GM23338 (cell line): ENCODE results near the gene APOB. TPM values are rescaled to one million over a fixed set of nuclear protein-coding genes. Genes with fewer than 3 reads are reported as not detected.

Experiments used
- ATAC-seq: fragments of 200-7000 bp; cut with Tn5 transposase; 3 replicates; pipeline ENCODE4 v1.9.1; 2020
- DNase-seq: peaks from one replicate; pipeline ENCODE4 v3.0.0-alpha.2; 2015; ENCODE audit warnings: low spot score
- H2AFZ ChIP-seq: fragments of 200-600 bp; sonication (generic); 2 replicates; pipeline ENCODE4 v1.8.0; 2016; ENCODE audit warnings: antibody characterized with exemption, mild to moderate bottlenecking, moderate library complexity
- H3F3A ChIP-seq: fragments of 200-600 bp; sonication (generic); replicated peaks from 2 replicates; pipeline ENCODE4 v1.8.0; 2017; ENCODE audit warnings: antibody characterized with exemption, mixed run types, low read depth
- H3K27ac ChIP-seq: fragments of 200-600 bp; sonication (generic); 2 replicates; pipeline ENCODE4 v1.6.1; 2016; ENCODE audit warnings: low read depth
- H3K27me3 ChIP-seq: fragments of 200-600 bp; sonication (generic); 2 replicates; pipeline ENCODE4 v1.8.0; 2016; ENCODE audit warnings: mild to moderate bottlenecking, mixed run types, moderate library complexity; ENCODE audit not compliant: insufficient read depth
- H3K36me3 ChIP-seq: fragments of 200-600 bp; sonication (generic); 2 replicates; pipeline ENCODE4 v1.8.0; 2016; ENCODE audit warnings: mild to moderate bottlenecking; ENCODE audit not compliant: insufficient read depth
- H3K4me1 ChIP-seq: fragments of 200-600 bp; sonication (generic); 2 replicates; pipeline ENCODE4 v1.8.0; 2016; ENCODE audit warnings: mild to moderate bottlenecking, moderate library complexity; ENCODE audit not compliant: insufficient read depth
- H3K4me2 ChIP-seq: fragments of 200-600 bp; sonication (generic); 2 replicates; pipeline ENCODE4 v1.7.1; 2017; ENCODE audit warnings: mixed run types
- H3K4me3 ChIP-seq: fragments of 200-600 bp; sonication (generic); 2 replicates; pipeline ENCODE4 v1.6.1; 2016; ENCODE audit warnings: mixed run types
- H3K79me2 ChIP-seq: fragments of 200-600 bp; sonication (generic); replicated peaks from 2 replicates; pipeline ENCODE4 v1.8.0; 2017; ENCODE audit warnings: mild to moderate bottlenecking; ENCODE audit not compliant: insufficient read depth
- H3K9me2 ChIP-seq: fragments of 200-600 bp; sonication (generic); 2 replicates; pipeline ENCODE4 v1.8.0; 2017; ENCODE audit not compliant: insufficient read depth
- H4K20me1 ChIP-seq: fragments of 200-600 bp; sonication (generic); replicated peaks from 2 replicates; pipeline ENCODE4 v1.8.0; 2017; ENCODE audit warnings: mild to moderate bottlenecking; ENCODE audit not compliant: insufficient read depth
- H3K27ac Mint-ChIP-seq: 2 replicates; pipeline ENCODE4 v1.8.0; 2020; ENCODE audit warnings: inconsistent platforms, mild to moderate bottlenecking, moderate library complexity, mixed read lengths
- H3K27me3 Mint-ChIP-seq: 3 replicates; pipeline ENCODE4 v1.8.0; 2022; ENCODE audit warnings: low read depth, mild to moderate bottlenecking, moderate library complexity, mixed read lengths, inconsistent platforms; ENCODE audit not compliant: insufficient read depth, poor library complexity
- H3K36me3 Mint-ChIP-seq: 3 replicates; pipeline ENCODE4 v1.8.0; 2021; ENCODE audit warnings: low read depth, mild to moderate bottlenecking, inconsistent platforms, moderate library complexity, mixed read lengths
- H3K4me1 Mint-ChIP-seq: 3 replicates; pipeline ENCODE4 v1.8.0; 2020; ENCODE audit warnings: mild to moderate bottlenecking, inconsistent platforms, mixed read lengths
- H3K4me3 Mint-ChIP-seq: 3 replicates; pipeline ENCODE4 v1.8.0; 2021; ENCODE audit warnings: moderate library complexity, mild to moderate bottlenecking, inconsistent platforms, mixed read lengths
- H3K9me3 Mint-ChIP-seq: 3 replicates; pipeline ENCODE4 v1.8.0; 2020; ENCODE audit warnings: moderate library complexity, mild to moderate bottlenecking, inconsistent platforms, mixed read lengths
- CREB1 ChIP-seq: fragments of 250-450 bp; sonication (Bioruptor Pico); IDR thresholded peaks from 2 replicates; pipeline ENCODE4 v1.5.0; 2020; ENCODE audit warnings: low read depth, mild to moderate bottlenecking, moderate library complexity
- EZH2 ChIP-seq: fragments of 200-600 bp; sonication (generic); IDR thresholded peaks from one replicate; pipeline ENCODE4 v1.8.0; 2017; ENCODE audit warnings: antibody characterized with exemption, mild to moderate bottlenecking, low read depth; ENCODE audit not compliant: unreplicated experiment
- JUNB ChIP-seq: IDR thresholded peaks from one replicate; pipeline ENCODE4 v1.6.1; 2016; ENCODE audit warnings: antibody characterized with exemption; ENCODE audit not compliant: unreplicated experiment
- NANOG ChIP-seq: IDR thresholded peaks from 2 replicates; pipeline ENCODE4 v1.6.1; 2016; ENCODE audit warnings: antibody characterized with exemption, borderline replicate concordance
- STAT1 ChIP-seq: IDR thresholded peaks from one replicate; pipeline ENCODE4 v1.6.1; 2016; ENCODE audit warnings: antibody characterized with exemption; ENCODE audit not compliant: unreplicated experiment
- polyA plus RNA-seq: library from polyadenylated mRNA; unstranded; fragments of >200 nt; fragmentation: Nextera tagmentation; extraction: Ambion mirVana; gene quantifications from 2 replicates; pipeline ENCODE4 v1.2.1, GENCODE V29; 2016
- total RNA-seq: library from RNA; depleted of rRNA; stranded (reverse); fragments of >200 nt; shearing (Covaris generic); gene quantifications from 2 replicates; pipeline ENCODE4 v1.2.3, GENCODE V29; 2014
- TF ChIP-seq, protein P1 (sequence below): fragments of 250-450 bp; sonication (Bioruptor Pico); IDR thresholded peaks from 2 replicates; pipeline ENCODE4 v1.5.0; 2020; ENCODE audit warnings: mild to moderate bottlenecking, moderate library complexity
- TF ChIP-seq, protein P2 (sequence below), 2 experiments: fragments of 200-600 bp in 1 of 2; sonication (generic) in 1 of 2; conservative IDR thresholded peaks; 2 replicates each; pipeline versions ENCODE4 v1.5.1 to v1.6.1; 2016 to 2017; ENCODE audit warnings: antibody characterized with exemption in 2 of 2, low read depth in 2 of 2, mild to moderate bottlenecking in 2 of 2, moderate library complexity in 1 of 2

APOB gene
- total and polyA plus RNA-seq, 2 experiments from 2014 or later: 0.08 to 0.56 TPM

DNA sequence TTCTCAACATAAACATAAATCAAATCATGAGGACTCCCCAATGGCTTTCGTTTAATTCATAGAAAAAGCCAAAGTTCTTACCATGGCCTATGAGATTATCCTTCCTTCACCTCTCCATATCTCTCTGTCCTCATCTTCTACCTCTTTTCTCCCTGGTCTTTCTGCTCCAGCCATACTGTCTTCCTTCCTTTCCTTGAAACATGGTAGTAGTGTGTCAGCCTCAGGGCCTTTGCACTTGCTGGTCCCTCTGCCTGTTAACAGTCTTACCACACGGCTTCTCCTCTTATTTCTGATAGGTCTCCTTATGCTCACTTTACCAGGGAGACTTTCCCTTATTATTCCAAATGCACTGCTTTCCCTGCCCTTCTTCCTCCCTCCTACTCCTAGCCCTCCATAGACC is 25.6 kb downstream of the APOB start (continued):
- TF ChIP-seq, protein P1, sequence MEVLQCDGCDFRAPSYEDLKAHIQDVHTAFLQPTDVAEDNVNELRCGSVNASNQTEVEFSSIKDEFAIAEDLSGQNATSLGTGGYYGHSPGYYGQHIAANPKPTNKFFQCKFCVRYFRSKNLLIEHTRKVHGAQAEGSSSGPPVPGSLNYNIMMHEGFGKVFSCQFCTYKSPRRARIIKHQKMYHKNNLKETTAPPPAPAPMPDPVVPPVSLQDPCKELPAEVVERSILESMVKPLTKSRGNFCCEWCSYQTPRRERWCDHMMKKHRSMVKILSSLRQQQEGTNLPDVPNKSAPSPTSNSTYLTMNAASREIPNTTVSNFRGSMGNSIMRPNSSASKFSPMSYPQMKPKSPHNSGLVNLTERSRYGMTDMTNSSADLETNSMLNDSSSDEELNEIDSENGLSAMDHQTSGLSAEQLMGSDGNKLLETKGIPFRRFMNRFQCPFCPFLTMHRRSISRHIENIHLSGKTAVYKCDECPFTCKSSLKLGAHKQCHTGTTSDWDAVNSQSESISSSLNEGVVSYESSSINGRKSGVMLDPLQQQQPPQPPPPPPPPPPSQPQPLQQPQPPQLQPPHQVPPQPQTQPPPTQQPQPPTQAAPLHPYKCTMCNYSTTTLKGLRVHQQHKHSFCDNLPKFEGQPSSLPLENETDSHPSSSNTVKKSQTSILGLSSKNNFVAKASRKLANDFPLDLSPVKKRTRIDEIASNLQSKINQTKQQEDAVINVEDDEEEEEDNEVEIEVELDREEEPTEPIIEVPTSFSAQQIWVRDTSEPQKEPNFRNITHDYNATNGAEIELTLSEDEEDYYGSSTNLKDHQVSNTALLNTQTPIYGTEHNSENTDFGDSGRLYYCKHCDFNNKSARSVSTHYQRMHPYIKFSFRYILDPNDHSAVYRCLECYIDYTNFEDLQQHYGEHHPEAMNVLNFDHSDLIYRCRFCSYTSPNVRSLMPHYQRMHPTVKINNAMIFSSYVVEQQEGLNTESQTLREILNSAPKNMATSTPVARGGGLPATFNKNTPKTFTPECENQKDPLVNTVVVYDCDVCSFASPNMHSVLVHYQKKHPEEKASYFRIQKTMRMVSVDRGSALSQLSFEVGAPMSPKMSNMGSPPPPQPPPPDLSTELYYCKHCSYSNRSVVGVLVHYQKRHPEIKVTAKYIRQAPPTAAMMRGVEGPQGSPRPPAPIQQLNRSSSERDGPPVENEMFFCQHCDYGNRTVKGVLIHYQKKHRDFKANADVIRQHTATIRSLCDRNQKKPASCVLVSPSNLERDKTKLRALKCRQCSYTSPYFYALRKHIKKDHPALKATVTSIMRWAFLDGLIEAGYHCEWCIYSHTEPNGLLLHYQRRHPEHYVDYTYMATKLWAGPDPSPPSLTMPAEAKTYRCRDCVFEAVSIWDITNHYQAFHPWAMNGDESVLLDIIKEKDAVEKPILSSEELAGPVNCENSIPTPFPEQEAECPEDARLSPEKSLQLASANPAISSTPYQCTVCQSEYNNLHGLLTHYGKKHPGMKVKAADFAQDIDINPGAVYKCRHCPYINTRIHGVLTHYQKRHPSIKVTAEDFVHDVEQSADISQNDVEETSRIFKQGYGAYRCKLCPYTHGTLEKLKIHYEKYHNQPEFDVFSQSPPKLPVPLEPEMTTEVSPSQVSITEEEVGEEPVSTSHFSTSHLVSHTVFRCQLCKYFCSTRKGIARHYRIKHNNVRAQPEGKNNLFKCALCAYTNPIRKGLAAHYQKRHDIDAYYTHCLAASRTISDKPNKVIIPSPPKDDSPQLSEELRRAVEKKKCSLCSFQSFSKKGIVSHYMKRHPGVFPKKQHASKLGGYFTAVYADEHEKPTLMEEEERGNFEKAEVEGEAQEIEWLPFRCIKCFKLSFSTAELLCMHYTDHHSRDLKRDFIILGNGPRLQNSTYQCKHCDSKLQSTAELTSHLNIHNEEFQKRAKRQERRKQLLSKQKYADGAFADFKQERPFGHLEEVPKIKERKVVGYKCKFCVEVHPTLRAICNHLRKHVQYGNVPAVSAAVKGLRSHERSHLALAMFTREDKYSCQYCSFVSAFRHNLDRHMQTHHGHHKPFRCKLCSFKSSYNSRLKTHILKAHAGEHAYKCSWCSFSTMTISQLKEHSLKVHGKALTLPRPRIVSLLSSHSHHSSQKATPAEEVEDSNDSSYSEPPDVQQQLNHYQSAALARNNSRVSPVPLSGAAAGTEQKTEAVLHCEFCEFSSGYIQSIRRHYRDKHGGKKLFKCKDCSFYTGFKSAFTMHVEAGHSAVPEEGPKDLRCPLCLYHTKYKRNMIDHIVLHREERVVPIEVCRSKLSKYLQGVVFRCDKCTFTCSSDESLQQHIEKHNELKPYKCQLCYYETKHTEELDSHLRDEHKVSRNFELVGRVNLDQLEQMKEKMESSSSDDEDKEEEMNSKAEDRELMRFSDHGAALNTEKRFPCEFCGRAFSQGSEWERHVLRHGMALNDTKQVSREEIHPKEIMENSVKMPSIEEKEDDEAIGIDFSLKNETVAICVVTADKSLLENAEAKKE (CRISPR knock-in tag): no peak
- TF ChIP-seq, protein P2, sequence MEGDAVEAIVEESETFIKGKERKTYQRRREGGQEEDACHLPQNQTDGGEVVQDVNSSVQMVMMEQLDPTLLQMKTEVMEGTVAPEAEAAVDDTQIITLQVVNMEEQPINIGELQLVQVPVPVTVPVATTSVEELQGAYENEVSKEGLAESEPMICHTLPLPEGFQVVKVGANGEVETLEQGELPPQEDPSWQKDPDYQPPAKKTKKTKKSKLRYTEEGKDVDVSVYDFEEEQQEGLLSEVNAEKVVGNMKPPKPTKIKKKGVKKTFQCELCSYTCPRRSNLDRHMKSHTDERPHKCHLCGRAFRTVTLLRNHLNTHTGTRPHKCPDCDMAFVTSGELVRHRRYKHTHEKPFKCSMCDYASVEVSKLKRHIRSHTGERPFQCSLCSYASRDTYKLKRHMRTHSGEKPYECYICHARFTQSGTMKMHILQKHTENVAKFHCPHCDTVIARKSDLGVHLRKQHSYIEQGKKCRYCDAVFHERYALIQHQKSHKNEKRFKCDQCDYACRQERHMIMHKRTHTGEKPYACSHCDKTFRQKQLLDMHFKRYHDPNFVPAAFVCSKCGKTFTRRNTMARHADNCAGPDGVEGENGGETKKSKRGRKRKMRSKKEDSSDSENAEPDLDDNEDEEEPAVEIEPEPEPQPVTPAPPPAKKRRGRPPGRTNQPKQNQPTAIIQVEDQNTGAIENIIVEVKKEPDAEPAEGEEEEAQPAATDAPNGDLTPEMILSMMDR (conservative IDR thresholded peaks at IDR 0.05; ENCODE audit: low read depth in 2 of 2): no peak
- no peak for TF ChIP-seq EZH2

DNA sequence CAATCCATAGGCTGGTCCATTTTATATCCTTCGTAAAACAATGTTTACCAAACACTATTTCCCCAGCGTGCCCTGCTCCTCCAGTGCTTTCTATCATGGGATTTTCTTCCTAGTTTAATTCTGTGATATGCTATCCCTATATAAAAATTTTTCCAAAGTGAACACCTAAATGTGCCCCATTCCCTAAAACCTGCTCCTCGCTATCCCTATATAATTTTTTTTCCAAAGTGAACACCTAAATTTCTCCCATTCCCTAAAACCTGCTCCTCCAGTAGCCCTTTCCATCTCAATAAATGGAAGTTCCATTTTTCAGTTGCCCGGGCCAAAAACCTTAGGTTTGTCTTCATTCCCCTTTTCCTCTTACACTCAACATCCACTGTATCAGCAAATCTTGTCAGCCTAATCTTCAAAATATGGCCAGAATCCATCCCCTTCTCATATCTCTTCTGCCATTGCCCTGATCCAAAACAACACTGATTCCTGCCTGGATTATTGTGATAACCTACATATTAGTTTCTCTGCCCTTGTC is 26.1 kb downstream of the APOB start:
- Histone ChIP-seq H4K20me1 (no peaks in the 10 kb centered on the region), H3K4me2 (no peak overlapping the region), H3K79me2 (no peaks in the 10 kb centered on the region), H3K4me1 (no peaks in the 10 kb centered on the region), H3K27me3 (no peaks in the 10 kb centered on the region), H2AFZ (no peak overlapping the region), H3K4me3 (no peak overlapping the region), H3K9me2 (peaks cover 6% of the 10 kb centered on the region), H3K27ac (no peak overlapping the region), H3F3A (no peaks in the 10 kb centered on the region), H3K36me3 (no peaks in the 10 kb centered on the region)
- no peak for DNase-seq
- ATAC-seq: no peak
- H3K27me3 Mint-ChIP-seq: no peaks in the 10 kb centered on the region
- H3K4me1 Mint-ChIP-seq: no peaks in the 10 kb centered on the region
- no peaks in the 10 kb centered on the region; the same call in 1 of the 3 replicates for H3K9me3 Mint-ChIP-seq
- no peak overlapping the region for H3K4me3 Mint-ChIP-seq
- no peak overlapping the region for H3K27ac Mint-ChIP-seq
- no peaks in the 10 kb centered on the region for H3K36me3 Mint-ChIP-seq
- no peak for TF ChIP-seq STAT1
- TF ChIP-seq NANOG: no peak
- no peak for TF ChIP-seq CREB1
- TF ChIP-seq, protein P1 (CRISPR knock-in tag): no peak
- no peak for TF ChIP-seq JUNB
